Activated CD4-positive, alpha-beta memory T cell treated with anti-CD3 and anti-CD28 coated beads for 36 hours (primary cell): Measurements from ENCODE around the gene CCDC188. TPM values are rescaled to one million over a fixed set of nuclear protein-coding genes. Genes with fewer than 3 reads are reported as not detected.

Source experiments
- CTCF ChIA-PET: fragments of 350-600 bp; sonication (Branson Sonifier 250); formaldehyde crosslinking; loops from one replicate; lab custom pipeline; 2021; ENCODE audit warnings: antibody characterized with exemption, inconsistent platforms; lab: Charles Lee
- POLR2A ChIA-PET: fragments of 350-600 bp; sonication (Branson Sonifier 250); formaldehyde crosslinking; loops from one replicate; lab custom pipeline; 2021; ENCODE audit warnings: antibody characterized with exemption; lab: Charles Lee
- DNase-seq: peaks from one replicate; pipeline ENCODE4 v3.0.0-alpha.2; 2020
- H3K27ac Mint-ChIP-seq: one replicate; pipeline ENCODE4 v1.8.0; 2021; ENCODE audit warnings: mixed read lengths
- H3K27me3 Mint-ChIP-seq: one replicate; pipeline ENCODE4 v1.8.0; 2021; ENCODE audit warnings: mixed read lengths
- H3K36me3 Mint-ChIP-seq: one replicate; pipeline ENCODE4 v1.8.0; 2021; ENCODE audit warnings: mixed read lengths
- H3K4me1 Mint-ChIP-seq: one replicate; pipeline ENCODE4 v1.8.0; 2021; ENCODE audit warnings: low read depth, mixed read lengths
- H3K4me3 Mint-ChIP-seq: one replicate; pipeline ENCODE4 v1.8.0; 2021; ENCODE audit warnings: mild to moderate bottlenecking, mixed read lengths
- H3K9me3 Mint-ChIP-seq: one replicate; pipeline ENCODE4 v1.8.0; 2021; ENCODE audit warnings: mixed read lengths
- intact Hi-C: fragments of 100-400 bp; cut with micrococcal nuclease; formaldehyde crosslinking; loops from one replicate; pipeline ENCODE4 v1.15.1; 2023
- total RNA-seq, 2 experiments: library from RNA; stranded (reverse); gene quantifications; one replicate each; pipeline ENCODE4 v1.2.3, GENCODE V29; 2021

Gene CCDC188
- total RNA-seq, 2 experiments from 2014 or later: 0.52 TPM; not detected in 1

DNA sequence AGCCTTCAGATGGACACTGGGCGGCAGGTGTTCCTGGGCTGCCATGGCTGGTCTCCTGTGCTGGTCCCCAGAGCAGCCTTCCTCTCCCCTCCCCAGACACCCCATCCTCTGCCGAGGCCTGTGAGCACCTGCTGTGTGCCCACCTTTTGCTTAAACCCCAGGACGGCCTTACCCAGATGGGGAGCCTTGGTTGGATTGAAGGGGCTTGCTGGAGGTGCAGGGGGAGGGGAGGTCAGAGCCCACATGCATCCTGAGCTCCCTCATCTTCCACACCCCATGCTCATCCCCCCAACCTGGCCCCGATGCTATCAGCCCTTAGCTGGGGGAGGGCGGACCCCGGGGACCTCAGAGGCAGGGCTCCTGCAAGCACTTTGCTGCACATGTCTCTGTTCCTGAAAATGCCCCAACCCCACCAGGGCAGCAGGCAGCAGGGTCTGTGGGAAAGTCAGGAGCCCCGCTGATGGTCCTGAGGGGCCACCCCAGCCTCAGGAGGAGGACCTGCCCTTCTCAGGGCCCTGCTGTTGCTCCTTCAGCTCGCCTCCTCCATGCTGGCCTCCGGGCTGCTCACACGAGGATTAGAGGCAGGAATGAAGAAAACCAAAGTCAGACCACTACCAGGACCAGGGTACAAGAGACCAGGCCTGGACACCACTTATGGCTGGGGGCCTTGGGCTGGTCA lies 41.6 kb upstream of the CCDC188 start:
- intact Hi-C loops: no loop called here
- Mint-ChIP-seq H3K4me3 (no peak overlapping the region), H3K9me3 (no peaks in the 10 kb centered on the region), H3K27me3 (no peaks in the 10 kb centered on the region), H3K4me1 (no peaks in the 10 kb centered on the region), H3K27ac (no peak overlapping the region), H3K36me3 (no peaks in the 10 kb centered on the region)
- POLR2A ChIA-PET: no interaction called here
- DNase-seq: no peak
- CTCF ChIA-PET: interaction anchor here (1.0 kb wide), 1 partner anchor 36 kb away, joined by 3 read pairs; no protein-coding TSS in a partner anchor

DNA sequence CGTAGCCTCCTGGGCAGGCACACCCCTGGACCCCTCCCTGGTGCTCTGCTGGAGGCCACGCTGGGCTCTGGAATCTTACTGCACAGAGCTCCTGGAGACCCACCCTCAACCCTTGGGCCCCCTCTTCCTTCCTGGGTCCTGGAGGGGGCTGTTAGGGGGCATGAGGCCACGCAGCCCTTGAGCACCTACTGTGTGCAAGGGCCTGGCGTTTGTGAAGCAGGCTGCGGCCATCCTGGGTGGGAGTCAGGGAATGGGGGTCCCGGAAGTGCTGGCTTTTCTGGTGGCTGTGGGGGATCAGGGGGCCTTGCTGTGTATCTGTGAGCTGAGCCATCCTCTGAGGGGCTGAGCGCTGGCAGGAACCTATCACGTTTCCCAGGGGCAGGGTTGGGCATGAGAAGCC lies 40.9 kb upstream of the CCDC188 start:
- no peaks in the 10 kb centered on the region for H3K27me3 Mint-ChIP-seq
- no peaks in the 10 kb centered on the region for H3K36me3 Mint-ChIP-seq
- ChIA-PET CTCF (no interaction called here), POLR2A (no interaction called here)
- intact Hi-C loops: no loop called here
- no peak overlapping the region for H3K4me3 Mint-ChIP-seq
- no peaks in the 10 kb centered on the region for H3K9me3 Mint-ChIP-seq
- no peak overlapping the region for H3K27ac Mint-ChIP-seq
- no peak for DNase-seq
- no peaks in the 10 kb centered on the region for H3K4me1 Mint-ChIP-seq

GRCh38 chr22:20191000-20191515 lies 40.2 kb upstream of the CCDC188 start:
- Mint-ChIP-seq H3K27ac (no peak overlapping the region), H3K4me3 (no peak overlapping the region), H3K9me3 (no peaks in the 10 kb centered on the region), H3K36me3 (no peaks in the 10 kb centered on the region), H3K27me3 (no peaks in the 10 kb centered on the region), H3K4me1 (no peaks in the 10 kb centered on the region)
- ChIA-PET CTCF (no interaction called here), POLR2A (no interaction called here)
- intact Hi-C loops: no loop called here
- no peak for DNase-seq

- intact Hi-C loops: no loop called here
- no peak for DNase-seq
- H3K4me1 Mint-ChIP-seq: no peaks in the 10 kb centered on the region
Measured at GRCh38 chr22:20188567-20188877, 37.7 kb upstream of the CCDC188 start.

DNA sequence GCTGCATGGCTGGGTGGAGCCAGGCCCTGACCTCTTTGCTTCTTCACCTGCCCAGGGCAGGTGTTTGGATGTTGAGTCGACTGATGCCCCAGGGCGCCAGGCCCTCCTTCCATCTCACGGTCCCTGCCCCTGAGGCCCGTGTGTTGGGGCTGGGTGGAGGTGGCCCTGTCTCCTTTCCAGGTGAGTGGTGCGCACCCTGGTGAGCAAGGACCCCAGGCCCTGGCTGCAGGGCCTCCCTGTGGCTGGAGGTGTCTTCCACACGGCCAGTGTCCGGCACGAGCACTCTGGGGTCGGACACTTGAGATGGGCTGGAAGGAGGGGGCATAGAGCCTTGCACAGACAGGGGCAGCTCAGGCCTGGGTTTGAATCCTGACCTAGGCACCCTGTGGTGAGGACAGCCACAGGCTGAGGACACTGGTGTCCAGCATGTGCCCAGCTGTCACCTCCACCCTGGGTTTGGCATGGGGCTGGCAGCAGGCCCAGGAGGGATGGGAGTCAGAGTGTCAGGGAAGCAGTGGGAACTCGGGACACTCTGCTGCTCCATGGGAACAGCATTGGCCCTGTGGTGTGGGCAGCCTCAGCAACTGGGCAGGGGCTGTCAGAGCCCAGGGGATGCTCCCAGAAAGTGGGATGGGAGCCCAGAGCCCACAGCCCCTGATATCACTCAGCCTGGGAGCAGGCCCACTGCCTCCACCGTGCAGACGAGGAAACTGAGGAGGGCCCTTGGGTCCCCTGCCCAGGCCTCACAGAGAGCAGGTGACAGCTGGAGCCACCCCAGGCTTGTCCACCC lies 37.1 kb upstream of the CCDC188 start:
- no peak for DNase-seq
- no peaks in the 10 kb centered on the region for H3K27me3 Mint-ChIP-seq
- H3K27ac Mint-ChIP-seq: no peak overlapping the region
- H3K36me3 Mint-ChIP-seq: no peaks in the 10 kb centered on the region
- no peaks in the 10 kb centered on the region for H3K4me1 Mint-ChIP-seq
- ChIA-PET POLR2A (no interaction called here), CTCF (interaction anchor here (1.1 kb wide), 1 partner anchor 48 kb away, joined by 3 read pairs; no protein-coding TSS in a partner anchor)
- no peak overlapping the region for H3K4me3 Mint-ChIP-seq
- no peaks in the 10 kb centered on the region for H3K9me3 Mint-ChIP-seq
- intact Hi-C loops: no loop called here

More at GRCh38 chr22:20188567-20188877, 37.7 kb upstream of the CCDC188 start:
- CTCF ChIA-PET: no interaction called here
- no peak overlapping the region for H3K4me3 Mint-ChIP-seq
- no peaks in the 10 kb centered on the region for H3K9me3 Mint-ChIP-seq
- H3K36me3 Mint-ChIP-seq: no peaks in the 10 kb centered on the region
- no peaks in the 10 kb centered on the region for H3K27me3 Mint-ChIP-seq
- H3K27ac Mint-ChIP-seq: no peak overlapping the region
- POLR2A ChIA-PET: no interaction called here

DNA sequence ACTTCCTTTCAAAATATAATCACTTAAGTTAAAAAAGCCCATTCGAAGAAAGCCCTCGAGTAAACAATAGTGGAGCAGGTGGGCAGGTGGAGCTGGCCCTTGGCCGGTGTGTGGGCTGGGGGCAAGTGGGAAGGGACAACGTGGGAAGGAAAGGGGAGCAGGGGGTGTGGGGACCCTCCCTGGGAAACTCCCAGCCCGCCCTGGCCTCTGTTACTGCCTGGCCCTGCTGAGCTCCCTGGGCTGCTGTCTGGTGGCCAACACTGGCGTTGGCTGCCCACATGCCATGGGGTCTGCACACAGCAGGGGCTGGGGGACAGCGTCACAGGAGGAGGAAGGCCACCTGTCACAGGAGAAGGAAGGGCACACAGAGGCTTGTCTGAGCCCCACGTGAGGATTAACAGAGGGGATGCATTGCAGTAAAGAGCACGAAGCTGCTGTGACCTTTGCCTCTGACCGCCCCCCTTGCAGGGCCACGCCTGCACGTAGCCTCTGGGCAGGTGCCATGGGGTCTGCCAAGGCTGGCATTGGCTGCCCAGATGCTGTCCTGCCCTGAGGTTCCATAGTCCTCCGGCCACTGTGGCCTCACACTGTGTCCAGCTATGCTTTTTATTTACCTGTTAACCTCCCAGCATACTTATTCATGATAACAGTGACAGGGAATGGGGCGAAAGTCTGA lies 36.2 kb upstream of the CCDC188 start:
- no peak overlapping the region for H3K4me3 Mint-ChIP-seq
- no peaks in the 10 kb centered on the region for H3K9me3 Mint-ChIP-seq
- H3K27ac Mint-ChIP-seq: no peak overlapping the region
- CTCF ChIA-PET: interaction anchor here (1.1 kb wide), 1 partner anchor 49 kb away, joined by 3 read pairs; no protein-coding TSS in a partner anchor
- no peaks in the 10 kb centered on the region for H3K36me3 Mint-ChIP-seq
- intact Hi-C loops: no loop called here
- POLR2A ChIA-PET: no interaction called here
- no peaks in the 10 kb centered on the region for H3K27me3 Mint-ChIP-seq
- DNase-seq: no peak
- no peaks in the 10 kb centered on the region for H3K4me1 Mint-ChIP-seq

GRCh38 chr22:20186183-20186870 lies 35.5 kb upstream of the CCDC188 start:
- ChIA-PET CTCF (interaction anchor here (1.1 kb wide), 1 partner anchor 50 kb away, joined by 3 read pairs; no protein-coding TSS in a partner anchor), POLR2A (no interaction called here)
- Mint-ChIP-seq H3K36me3 (no peaks in the 10 kb centered on the region), H3K4me1 (no peaks in the 10 kb centered on the region), H3K27ac (no peak overlapping the region), H3K4me3 (no peak overlapping the region), H3K27me3 (no peaks in the 10 kb centered on the region), H3K9me3 (no peaks in the 10 kb centered on the region)
- no peak for DNase-seq
- intact Hi-C loops: no loop called here

GRCh38 chr22:20185750-20186149 lies 34.9 kb upstream of the CCDC188 start:
- ChIA-PET POLR2A (no interaction called here), CTCF (no interaction called here)
- Mint-ChIP-seq H3K27me3 (no peaks in the 10 kb centered on the region), H3K4me1 (no peaks in the 10 kb centered on the region), H3K9me3 (no peaks in the 10 kb centered on the region), H3K4me3 (no peak overlapping the region), H3K36me3 (no peaks in the 10 kb centered on the region), H3K27ac (no peak overlapping the region)
- intact Hi-C loops: no loop called here
- DNase-seq: no peak

GRCh38 chr22:20184501-20185165 lies 33.8 kb upstream of the CCDC188 start:
- Mint-ChIP-seq H3K9me3 (no peaks in the 10 kb centered on the region), H3K27me3 (no peaks in the 10 kb centered on the region), H3K27ac (no peak overlapping the region), H3K4me3 (no peak overlapping the region), H3K4me1 (no peaks in the 10 kb centered on the region), H3K36me3 (no peaks in the 10 kb centered on the region)
- intact Hi-C loops: no loop called here
- DNase-seq: no peak
- CTCF ChIA-PET: no interaction called here
- POLR2A ChIA-PET: no interaction called here

GRCh38 chr22:20183823-20184222 lies 33.0 kb upstream of the CCDC188 start:
- H3K9me3 Mint-ChIP-seq: no peaks in the 10 kb centered on the region
- ChIA-PET POLR2A (no interaction called here), CTCF (no interaction called here)

DNA sequence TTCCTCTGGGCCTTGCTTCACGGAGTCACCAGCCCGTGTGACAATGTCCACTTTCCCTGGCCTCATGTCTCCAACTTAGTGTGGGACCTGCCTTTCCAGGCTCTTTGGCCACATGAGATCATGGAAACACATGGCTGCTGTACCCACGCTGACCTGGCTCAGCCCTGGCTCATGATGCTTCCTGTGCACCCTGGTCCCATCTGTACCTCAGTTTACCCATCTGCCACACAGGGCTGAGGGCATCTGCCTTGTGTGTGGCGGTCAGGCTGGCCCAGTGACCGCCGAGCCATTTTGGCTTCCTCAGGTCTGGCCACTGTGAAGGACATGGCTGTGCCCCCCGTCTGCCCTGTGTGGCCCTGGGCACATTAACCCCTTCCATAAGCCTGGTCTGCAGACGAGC lies 32.2 kb upstream of the CCDC188 start:
- CTCF ChIA-PET: no interaction called here
- Mint-ChIP-seq H3K36me3 (no peaks in the 10 kb centered on the region), H3K4me1 (no peaks in the 10 kb centered on the region), H3K27me3 (peaks cover 3% of the 10 kb centered on the region), H3K27ac (no peak overlapping the region), H3K4me3 (no peak overlapping the region), H3K9me3 (no peaks in the 10 kb centered on the region)
- no peak for DNase-seq
- intact Hi-C loops: no loop called here
- POLR2A ChIA-PET: no interaction called here

More at GRCh38 chr22:20183823-20184222, 33.0 kb upstream of the CCDC188 start:
- no peaks in the 10 kb centered on the region for H3K27me3 Mint-ChIP-seq
- no peak overlapping the region for H3K4me3 Mint-ChIP-seq
- no peaks in the 10 kb centered on the region for H3K36me3 Mint-ChIP-seq
- H3K4me1 Mint-ChIP-seq: no peaks in the 10 kb centered on the region
- intact Hi-C loops: no loop called here
- H3K27ac Mint-ChIP-seq: no peak overlapping the region
- no peak for DNase-seq
